Activated T-cell treated with anti-CD3 and anti-CD28 coated beads, Interleukin-2, amount 50 U/mL, for 4 hours (primary cell): ENCODE data around the gene ARID3C. TPM values are rescaled to one million over a fixed set of nuclear protein-coding genes. Genes with fewer than 3 reads are reported as not detected.

Experiments used
- ATAC-seq, 2 donors: fragments of 200-7000 bp; cut with Tn5 transposase; one replicate each; pipeline ENCODE4 v1.10.0; 2021
- DNase-seq: peaks from one replicate; pipeline ENCODE4 v3.0.0-alpha.2; 2020
- H3K27me3 Mint-ChIP-seq: one replicate; pipeline ENCODE4 v1.8.0; 2021; ENCODE audit warnings: low read depth, mixed read lengths
- H3K36me3 Mint-ChIP-seq: one replicate; pipeline ENCODE4 v1.8.0; 2022; ENCODE audit warnings: mixed read lengths; ENCODE audit not compliant: insufficient read depth
- H3K4me1 Mint-ChIP-seq: one replicate; pipeline ENCODE4 v1.8.0; 2021; ENCODE audit warnings: low read depth, mixed read lengths
- H3K4me3 Mint-ChIP-seq: one replicate; pipeline ENCODE4 v1.8.0; 2021; ENCODE audit warnings: mild to moderate bottlenecking, moderate library complexity, mixed read lengths
- H3K9me3 Mint-ChIP-seq: one replicate; pipeline ENCODE4 v1.8.0; 2021; ENCODE audit warnings: mixed read lengths
- total RNA-seq, 3 donors: library from RNA; stranded (reverse); gene quantifications; one replicate each; pipeline ENCODE4 v1.2.1, GENCODE V29; 2021

The ARID3C gene
- total RNA-seq, 3 donors from 2014 or later, result not detected

DNA sequence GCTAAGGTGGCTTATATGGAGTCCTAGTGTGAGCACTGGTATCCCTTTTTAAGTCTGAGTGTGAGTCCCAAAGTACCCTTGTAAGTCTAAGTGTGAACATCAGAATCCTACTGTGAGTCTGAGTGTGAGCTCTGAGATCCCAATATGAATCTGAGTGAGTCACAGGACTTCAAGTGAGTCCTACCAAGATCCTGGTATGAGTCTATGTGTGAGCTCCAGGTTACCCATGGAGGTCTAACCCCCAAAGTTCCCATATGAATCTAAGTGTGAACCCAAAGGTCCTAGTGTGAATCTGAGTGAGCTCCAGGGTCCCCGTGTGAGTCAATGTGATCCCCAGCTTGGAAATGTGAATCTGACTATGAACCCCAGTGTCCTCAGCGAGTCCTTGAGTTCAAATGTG lies 41.6 kb downstream of the ARID3C start:
- H3K4me3 Mint-ChIP-seq, result no peak overlapping the region
- ATAC-seq (peak in 1 of 2 donors; percentile 16), DNase-seq (no peak)
- H3K9me3 Mint-ChIP-seq, result no peaks in the 10 kb centered on the region
- H3K36me3 Mint-ChIP-seq, result no peaks in the 10 kb centered on the region
- peaks cover 26% of the 10 kb centered on the region for H3K4me1 Mint-ChIP-seq
- peaks cover 86% of the 10 kb centered on the region for H3K27me3 Mint-ChIP-seq

GRCh38 chr9:34585946-34586669 lies 42.8 kb downstream of the ARID3C start:
- Mint-ChIP-seq H3K4me3 (no peak overlapping the region), H3K4me1 (peaks cover 20% of the 10 kb centered on the region), H3K27me3 (peaks cover 83% of the 10 kb centered on the region), H3K36me3 (no peaks in the 10 kb centered on the region), H3K9me3 (no peaks in the 10 kb centered on the region)
- ATAC-seq (no peak), DNase-seq (no peak)

DNA sequence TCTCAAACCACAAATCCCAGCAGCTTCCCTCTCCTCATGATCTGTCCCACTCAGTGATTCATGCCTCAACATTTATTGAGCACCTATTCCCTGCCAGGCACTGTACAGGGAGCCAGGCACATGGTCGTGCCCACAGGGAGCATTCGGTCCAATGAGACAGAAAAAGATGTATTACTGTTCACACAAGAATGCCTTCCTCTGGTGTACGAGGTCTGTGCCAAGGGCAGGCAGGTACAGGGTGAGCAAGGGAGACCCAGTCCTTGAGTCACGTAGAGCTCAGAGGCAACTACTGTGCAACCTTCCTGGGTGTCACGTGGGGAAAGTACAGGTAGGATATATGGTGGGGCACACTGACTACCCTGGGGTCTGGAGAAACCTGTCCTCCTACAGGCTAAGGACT lies 43.9 kb downstream of the ARID3C start:
- ATAC-seq (no peak), DNase-seq (no peak)
- peaks cover 11% of the 10 kb centered on the region for H3K4me1 Mint-ChIP-seq
- H3K9me3 Mint-ChIP-seq, result no peaks in the 10 kb centered on the region
- peaks cover 83% of the 10 kb centered on the region for H3K27me3 Mint-ChIP-seq
- no peaks in the 10 kb centered on the region for H3K36me3 Mint-ChIP-seq
- H3K4me3 Mint-ChIP-seq, result no peak overlapping the region

- ATAC-seq (no peak), DNase-seq (no peak)
- Mint-ChIP-seq H3K4me3 (no peak overlapping the region), H3K9me3 (no peaks in the 10 kb centered on the region), H3K27me3 (peaks cover 81% of the 10 kb centered on the region), H3K36me3 (no peaks in the 10 kb centered on the region), H3K4me1 (peaks cover 2% of the 10 kb centered on the region)
Observed at GRCh38 chr9:34582787-34583186, 46.1 kb downstream of the ARID3C start.

- Mint-ChIP-seq H3K4me3 (no peak overlapping the region), H3K4me1 (peaks cover 6% of the 10 kb centered on the region), H3K36me3 (no peaks in the 10 kb centered on the region), H3K9me3 (no peaks in the 10 kb centered on the region), H3K27me3 (peaks cover 80% of the 10 kb centered on the region)
- ATAC-seq (no peak), DNase-seq (no peak)
Observed at GRCh38 chr9:34581318-34581717, 47.5 kb downstream of the ARID3C start.

GRCh38 chr9:34580358-34580757 lies 48.5 kb downstream of the ARID3C start:
- no peaks in the 10 kb centered on the region for H3K9me3 Mint-ChIP-seq
- no peak for DNase-seq
- no peak for ATAC-seq
- peaks cover 6% of the 10 kb centered on the region for H3K4me1 Mint-ChIP-seq
- H3K4me3 Mint-ChIP-seq, result no peak overlapping the region
- peaks cover 78% of the 10 kb centered on the region for H3K27me3 Mint-ChIP-seq
- H3K36me3 Mint-ChIP-seq, result no peaks in the 10 kb centered on the region

GRCh38 chr9:34579808-34580163 lies 49.1 kb downstream of the ARID3C start:
- no peak for ATAC-seq
- H3K4me3 Mint-ChIP-seq, result no peak overlapping the region
- H3K4me1 Mint-ChIP-seq, result peaks cover 6% of the 10 kb centered on the region
- H3K27me3 Mint-ChIP-seq, result peaks cover 77% of the 10 kb centered on the region
- DNase-seq, result no peak
- no peaks in the 10 kb centered on the region for H3K36me3 Mint-ChIP-seq
- H3K9me3 Mint-ChIP-seq, result no peaks in the 10 kb centered on the region

GRCh38 chr9:34579104-34579807 lies 49.6 kb downstream of the ARID3C start:
- peaks cover 6% of the 10 kb centered on the region for H3K4me1 Mint-ChIP-seq
- DNase-seq (no peak), ATAC-seq (no peak)
- H3K4me3 Mint-ChIP-seq, result peak overlapping the region; percentile 50
- H3K36me3 Mint-ChIP-seq, result no peaks in the 10 kb centered on the region
- no peaks in the 10 kb centered on the region for H3K9me3 Mint-ChIP-seq
- H3K27me3 Mint-ChIP-seq, result peaks cover 75% of the 10 kb centered on the region

GRCh38 chr9:34578241-34579103 lies 50.4 kb downstream of the ARID3C start:
- Mint-ChIP-seq H3K36me3 (no peaks in the 10 kb centered on the region), H3K4me3 (peak overlapping the region; percentile 50), H3K4me1 (peaks cover 6% of the 10 kb centered on the region), H3K27me3 (peaks cover 74% of the 10 kb centered on the region), H3K9me3 (no peaks in the 10 kb centered on the region)
- ATAC-seq (peak; percentile 65 to 70), DNase-seq (no peak)

DNA sequence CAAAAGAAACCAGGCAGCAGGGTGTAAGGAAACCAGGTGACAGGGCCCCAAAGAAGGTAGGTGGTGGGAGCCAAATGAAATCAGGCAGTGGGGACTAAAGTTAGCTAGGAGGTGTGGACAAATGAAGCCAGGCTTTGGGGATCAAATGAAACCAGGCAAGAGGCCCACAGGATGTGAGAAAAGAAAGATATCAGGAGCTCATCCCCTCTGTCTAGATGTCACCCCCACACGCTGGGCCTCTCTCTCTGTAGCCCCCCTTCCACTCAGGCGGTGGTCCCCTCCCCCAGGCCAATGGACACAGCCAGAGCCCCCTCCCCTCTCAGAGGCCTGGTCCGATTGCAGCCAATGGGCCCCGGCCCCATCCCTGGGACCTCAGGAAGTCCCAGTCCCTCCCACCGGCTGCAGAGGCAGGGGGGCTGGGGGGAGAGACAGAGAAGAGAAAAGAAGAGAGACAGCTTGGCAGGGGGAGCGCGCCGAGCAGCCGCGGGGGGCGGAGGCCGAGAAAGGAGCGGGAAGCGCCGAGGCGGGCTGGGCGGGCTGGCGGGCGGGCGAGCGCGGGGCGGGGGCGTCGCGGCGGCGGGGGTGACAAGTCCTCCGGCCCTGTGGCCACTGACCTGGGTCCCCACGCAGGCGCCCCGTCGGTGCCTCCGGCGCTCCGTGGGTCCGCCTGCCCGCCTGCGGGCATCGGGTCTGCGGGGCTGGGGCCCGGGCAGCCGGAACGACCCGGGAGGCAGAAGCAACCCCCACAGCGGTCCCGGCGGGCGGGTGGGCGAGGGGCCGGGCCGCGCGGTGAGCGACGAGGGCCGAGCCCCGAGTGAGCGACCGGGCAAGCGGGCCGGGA lies 51.2 kb downstream of the ARID3C start:
- Mint-ChIP-seq H3K36me3 (no peaks in the 10 kb centered on the region), H3K4me3 (peak overlapping the region; percentile 65), H3K27me3 (peaks cover 68% of the 10 kb centered on the region), H3K9me3 (no peaks in the 10 kb centered on the region), H3K4me1 (peaks cover 6% of the 10 kb centered on the region)
- DNase-seq, result no peak
- peak; percentile 29 to 33 for ATAC-seq

- H3K9me3 Mint-ChIP-seq, result no peaks in the 10 kb centered on the region
- DNase-seq (no peak), ATAC-seq (no peak)
- no peaks in the 10 kb centered on the region for H3K36me3 Mint-ChIP-seq
- peaks cover 6% of the 10 kb centered on the region for H3K4me1 Mint-ChIP-seq
- peaks cover 67% of the 10 kb centered on the region for H3K27me3 Mint-ChIP-seq
- peak overlapping the region; percentile 65 for H3K4me3 Mint-ChIP-seq
Observed at GRCh38 chr9:34576597-34577399, 52.1 kb downstream of the ARID3C start.

DNA sequence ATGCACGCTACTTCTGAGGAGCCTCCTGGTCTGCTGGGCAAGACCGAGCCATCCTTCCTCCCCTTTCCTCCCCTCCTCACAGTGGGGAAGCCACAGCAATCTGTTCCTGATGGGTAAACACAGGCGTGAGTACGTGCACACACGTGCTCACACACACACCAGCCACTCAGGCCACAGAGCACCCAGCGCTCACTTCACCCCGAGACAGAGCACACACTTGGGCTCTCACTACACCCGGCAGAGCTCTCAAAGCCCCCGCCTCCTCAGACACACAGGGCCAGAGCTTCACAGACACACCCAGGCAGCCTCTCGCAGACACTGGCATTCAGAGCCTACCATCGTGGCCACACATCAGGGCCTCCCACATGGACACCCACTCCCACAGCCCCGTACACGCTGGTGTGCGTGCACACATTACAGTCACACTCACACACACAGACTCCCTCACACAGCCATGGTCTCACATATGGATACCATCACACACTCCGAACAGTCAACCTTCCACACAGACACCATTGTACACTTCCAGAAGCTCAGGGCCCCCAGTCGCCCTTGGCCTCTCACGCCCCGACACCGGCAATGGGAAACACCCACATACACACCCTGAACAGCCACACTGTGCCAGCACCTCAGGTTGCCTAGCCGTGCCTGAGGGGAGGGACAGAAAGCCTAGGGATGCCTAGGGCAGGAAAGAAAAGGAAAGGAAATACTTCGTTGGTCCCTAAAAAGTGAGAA lies 52.8 kb downstream of the ARID3C start:
- H3K9me3 Mint-ChIP-seq, result no peaks in the 10 kb centered on the region
- DNase-seq, result no peak
- no peaks in the 10 kb centered on the region for H3K36me3 Mint-ChIP-seq
- peaks cover 6% of the 10 kb centered on the region for H3K4me1 Mint-ChIP-seq
- no peak overlapping the region for H3K4me3 Mint-ChIP-seq
- H3K27me3 Mint-ChIP-seq, result peaks cover 63% of the 10 kb centered on the region
- no peak for ATAC-seq

- H3K4me1 Mint-ChIP-seq, result peaks cover 6% of the 10 kb centered on the region
- ATAC-seq (no peak), DNase-seq (no peak)
- no peaks in the 10 kb centered on the region for H3K9me3 Mint-ChIP-seq
- H3K27me3 Mint-ChIP-seq, result peaks cover 55% of the 10 kb centered on the region
- no peak overlapping the region for H3K4me3 Mint-ChIP-seq
- no peaks in the 10 kb centered on the region for H3K36me3 Mint-ChIP-seq
Observed at GRCh38 chr9:34575241-34575640, 53.6 kb downstream of the ARID3C start.
